ENCODE data around the gene CPM.

The CPM gene

DNA sequence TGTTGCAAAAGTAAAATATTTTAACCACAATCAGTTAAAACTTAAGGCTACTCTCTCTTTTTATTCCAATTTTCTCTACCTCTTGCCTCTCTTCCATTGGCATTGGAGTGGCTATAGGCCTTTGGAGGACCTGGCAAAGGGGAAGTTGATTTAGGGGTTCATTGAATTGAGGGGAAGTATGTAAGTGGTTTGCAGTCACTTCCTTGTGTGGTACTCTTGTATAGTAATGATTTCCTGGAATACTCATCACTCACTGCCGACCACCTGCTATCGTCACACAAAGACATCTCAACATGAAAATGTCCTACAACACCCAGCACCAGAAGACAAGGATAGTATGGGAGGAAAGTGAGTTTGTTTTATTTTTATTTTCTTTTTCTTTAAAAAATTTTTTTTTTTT is 45.7 kb upstream of the CPM start:
- Histone ChIP-seq H3K9ac (ENCODE audit: low read length) (no peak overlapping the region), H3K27me3 (ENCODE audit: low read length) (no peaks in the 10 kb centered on the region), H3K27ac (ENCODE audit: low read depth, low read length) (no peak overlapping the region), H3K36me3 (ENCODE audit: low read length) (0 out of 2 replicates have a peak, but pooled peaks cover 3% of the 10 kb centered on the region), H3K4me3 (ENCODE audit: insufficient read depth, low read length, poor library complexity, severe bottlenecking) (no peak overlapping the region), H4K20me1 (ENCODE audit: low read depth, low read length) (no peaks in the 10 kb centered on the region), H3K9me3 (ENCODE audit: insufficient read depth, low read length) (peaks cover 14% of the 10 kb centered on the region; the same call in 1 of the 2 replicates), H3F3A (ENCODE audit: insufficient read depth) (no peaks in the 10 kb centered on the region), H3K4me2 (ENCODE audit: low read depth, low read length, poor library complexity, severe bottlenecking) (no peak overlapping the region), H2AFZ (ENCODE audit: low read depth, low read length, severe bottlenecking) (no peak overlapping the region), H3K9me2 (replicated peaks; ENCODE audit: insufficient read depth, low read length) (no peaks in the 10 kb centered on the region; the same call in 1 of the 2 replicates), H3K79me2 (ENCODE audit: insufficient read depth, low read length) (no peaks in the 10 kb centered on the region)
- TF ChIP-seq, protein P1, sequence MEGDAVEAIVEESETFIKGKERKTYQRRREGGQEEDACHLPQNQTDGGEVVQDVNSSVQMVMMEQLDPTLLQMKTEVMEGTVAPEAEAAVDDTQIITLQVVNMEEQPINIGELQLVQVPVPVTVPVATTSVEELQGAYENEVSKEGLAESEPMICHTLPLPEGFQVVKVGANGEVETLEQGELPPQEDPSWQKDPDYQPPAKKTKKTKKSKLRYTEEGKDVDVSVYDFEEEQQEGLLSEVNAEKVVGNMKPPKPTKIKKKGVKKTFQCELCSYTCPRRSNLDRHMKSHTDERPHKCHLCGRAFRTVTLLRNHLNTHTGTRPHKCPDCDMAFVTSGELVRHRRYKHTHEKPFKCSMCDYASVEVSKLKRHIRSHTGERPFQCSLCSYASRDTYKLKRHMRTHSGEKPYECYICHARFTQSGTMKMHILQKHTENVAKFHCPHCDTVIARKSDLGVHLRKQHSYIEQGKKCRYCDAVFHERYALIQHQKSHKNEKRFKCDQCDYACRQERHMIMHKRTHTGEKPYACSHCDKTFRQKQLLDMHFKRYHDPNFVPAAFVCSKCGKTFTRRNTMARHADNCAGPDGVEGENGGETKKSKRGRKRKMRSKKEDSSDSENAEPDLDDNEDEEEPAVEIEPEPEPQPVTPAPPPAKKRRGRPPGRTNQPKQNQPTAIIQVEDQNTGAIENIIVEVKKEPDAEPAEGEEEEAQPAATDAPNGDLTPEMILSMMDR (IDR thresholded peaks at IDR 0.05; ENCODE audit: insufficient read depth, low read length, poor library complexity, severe bottlenecking), result no peak
- TF ChIP-seq EZH2phosphoT487 (conservative IDR thresholded peaks at IDR 0.05; ENCODE audit: low read length), result no peak

DNA sequence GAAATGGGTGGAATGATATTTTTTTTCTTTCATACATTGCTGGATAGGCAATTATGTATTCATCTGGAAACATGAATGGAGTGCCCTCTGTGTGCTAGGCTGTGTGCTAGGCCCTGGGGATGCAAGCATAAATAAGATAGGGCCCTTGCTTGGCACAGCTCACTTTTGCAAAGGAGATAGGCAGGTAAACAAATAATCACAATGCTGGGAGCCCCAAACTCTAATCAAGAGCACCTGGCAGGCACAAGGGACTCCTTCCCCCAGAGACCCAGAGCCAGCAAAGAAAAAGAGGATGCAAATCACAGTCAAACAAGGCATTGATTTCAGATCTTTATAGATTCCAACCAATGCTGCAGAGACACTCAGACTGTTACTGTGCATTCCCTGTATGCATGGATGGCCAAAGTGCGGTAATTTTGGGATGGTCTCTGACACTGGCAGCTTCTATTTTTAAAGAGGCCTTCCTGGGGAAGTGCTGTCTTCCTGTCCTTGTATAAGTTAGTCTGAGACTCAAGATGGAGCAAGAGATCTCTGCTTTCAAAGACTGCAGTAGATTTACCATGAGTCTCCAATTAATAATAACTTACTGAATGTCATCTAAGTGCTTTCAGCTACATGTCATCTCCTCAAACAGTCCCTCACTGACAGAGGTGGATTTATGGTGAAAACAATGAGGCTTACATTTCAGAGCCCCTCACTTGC is 45.1 kb upstream of the CPM start:
- Histone ChIP-seq H3F3A (ENCODE audit: insufficient read depth) (no peaks in the 10 kb centered on the region), H3K9ac (ENCODE audit: low read length) (no peak overlapping the region), H4K20me1 (ENCODE audit: low read depth, low read length) (no peaks in the 10 kb centered on the region), H3K36me3 (ENCODE audit: low read length) (0 out of 2 replicates have a peak, but pooled peaks cover 3% of the 10 kb centered on the region), H3K9me2 (replicated peaks; ENCODE audit: insufficient read depth, low read length) (no peaks in the 10 kb centered on the region; the same call in 1 of the 2 replicates), H3K79me2 (ENCODE audit: insufficient read depth, low read length) (no peaks in the 10 kb centered on the region), H2AFZ (ENCODE audit: low read depth, low read length, severe bottlenecking) (no peak overlapping the region), H3K4me2 (ENCODE audit: low read depth, low read length, poor library complexity, severe bottlenecking) (no peak overlapping the region), H3K9me3 (ENCODE audit: insufficient read depth, low read length) (peaks cover 8% of the 10 kb centered on the region; the same call in 1 of the 2 replicates), H3K27ac (ENCODE audit: low read depth, low read length) (no peak overlapping the region), H3K27me3 (ENCODE audit: low read length) (no peaks in the 10 kb centered on the region), H3K4me3 (ENCODE audit: insufficient read depth, low read length, poor library complexity, severe bottlenecking) (no peak overlapping the region)
- TF ChIP-seq, protein P1 (IDR thresholded peaks at IDR 0.05; ENCODE audit: insufficient read depth, low read length, poor library complexity, severe bottlenecking), result no peak

DNA sequence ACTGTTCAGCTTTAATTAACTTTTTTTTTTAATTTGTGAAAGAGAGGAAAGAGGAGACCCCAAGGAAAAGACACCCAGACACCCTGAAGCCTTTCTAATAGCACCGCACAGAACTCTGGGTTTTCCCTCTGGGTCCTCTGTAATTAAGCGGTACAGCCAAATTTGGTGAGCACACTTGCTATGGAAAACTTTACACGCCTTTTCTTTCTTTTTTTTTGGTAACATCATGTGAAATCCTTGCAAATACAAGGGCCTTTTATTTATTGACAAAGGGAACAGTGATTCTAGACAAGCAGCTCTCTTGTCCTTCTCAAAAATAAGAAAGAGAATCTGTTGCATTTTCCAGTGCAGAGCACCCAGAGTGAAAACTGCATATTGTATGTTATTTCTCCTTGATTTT is 44.4 kb upstream of the CPM start:
- no peak overlapping the region for H2AFZ ChIP-seq (ENCODE audit: low read depth, low read length, severe bottlenecking)

More for the DNA sequence above, 44.4 kb upstream of the CPM start:
- Histone ChIP-seq H3F3A (ENCODE audit: insufficient read depth) (no peaks in the 10 kb centered on the region), H3K27me3 (ENCODE audit: low read length) (no peaks in the 10 kb centered on the region), H3K79me2 (ENCODE audit: insufficient read depth, low read length) (no peaks in the 10 kb centered on the region), H3K27ac (ENCODE audit: low read depth, low read length) (no peak overlapping the region), H3K36me3 (ENCODE audit: low read length) (no peaks in the 10 kb centered on the region), H3K9me3 (ENCODE audit: insufficient read depth, low read length) (peaks cover 1% of the 10 kb centered on the region; the same call in 1 of the 2 replicates), H3K4me2 (ENCODE audit: low read depth, low read length, poor library complexity, severe bottlenecking) (no peak overlapping the region), H3K9me2 (replicated peaks; ENCODE audit: insufficient read depth, low read length) (no peaks in the 10 kb centered on the region; the same call in 1 of the 2 replicates), H3K9ac (ENCODE audit: low read length) (no peak overlapping the region), H3K4me3 (ENCODE audit: insufficient read depth, low read length, poor library complexity, severe bottlenecking) (no peak overlapping the region), H4K20me1 (ENCODE audit: low read depth, low read length) (no peaks in the 10 kb centered on the region)
- TF ChIP-seq EZH2phosphoT487 (conservative IDR thresholded peaks at IDR 0.05; ENCODE audit: low read length), result no peak
- TF ChIP-seq, protein P1 (IDR thresholded peaks at IDR 0.05; ENCODE audit: insufficient read depth, low read length, poor library complexity, severe bottlenecking), result no peak

Data from SU-DHL-6 (cell line).